SK-N-SH treated with all-trans-retinoic acid at 6 μM for 48 hours (cell line): ENCODE results near the gene POU2AF2.

Source experiments
- ATAC-seq: fragments of 200-7000 bp; cut with Tn5 transposase; 3 replicates; pipeline ENCODE4 v1.9.1; 2020; ENCODE audit warnings: mild to moderate bottlenecking, moderate library complexity
- ARNTL ChIP-seq: fragments of 450-650 bp; formaldehyde crosslinking; IDR thresholded peaks from 2 replicates; pipeline ENCODE4 v1.5.0; 2020; ENCODE audit warnings: low read depth, mild to moderate bottlenecking, moderate library complexity, borderline replicate concordance
- BACH2 ChIP-seq: fragments of 250-450 bp; sonication (Bioruptor Pico); IDR thresholded peaks from 2 replicates; pipeline ENCODE4 v1.9.0; 2021; ENCODE audit warnings: mild to moderate bottlenecking, borderline replicate concordance
- CSDC2 ChIP-seq: fragments of 250-450 bp; sonication (Bioruptor Pico); IDR thresholded peaks from 2 replicates; pipeline ENCODE4 v1.5.0; 2020; ENCODE audit warnings: mild to moderate bottlenecking, moderate library complexity
- ESRRG ChIP-seq: fragments of 250-450 bp; sonication (Bioruptor Pico); IDR thresholded peaks from 2 replicates; pipeline ENCODE4 v1.6.1; 2021; ENCODE audit warnings: mild to moderate bottlenecking
- GLIS3 ChIP-seq: fragments of 250-450 bp; sonication (Bioruptor Pico); IDR thresholded peaks from 2 replicates; pipeline ENCODE4 v1.5.0; 2020; ENCODE audit warnings: mild to moderate bottlenecking, moderate library complexity
- ISL1 ChIP-seq: fragments of 250-450 bp; sonication (Bioruptor Pico); IDR thresholded peaks from 2 replicates; pipeline ENCODE4 v2.1.2; 2022; ENCODE audit warnings: mild to moderate bottlenecking, moderate library complexity
- OSR1 ChIP-seq: fragments of 250-450 bp; sonication (Bioruptor Pico); IDR thresholded peaks from 2 replicates; pipeline ENCODE4 v1.8.0; 2022; ENCODE audit warnings: moderate library complexity, mild to moderate bottlenecking, inconsistent platforms
- PPARA ChIP-seq: fragments of 250-450 bp; sonication (Bioruptor Pico); IDR thresholded peaks from 2 replicates; pipeline ENCODE4 v1.5.0; 2020; ENCODE audit warnings: mild to moderate bottlenecking, borderline replicate concordance
- RARB ChIP-seq: fragments of 250-450 bp; sonication (Bioruptor Pico); IDR thresholded peaks from 2 replicates; pipeline ENCODE4 v1.8.0; 2021; ENCODE audit warnings: mild to moderate bottlenecking, moderate library complexity
- SNAI2 ChIP-seq: fragments of 250-450 bp; sonication (Bioruptor Pico); IDR thresholded peaks from 2 replicates; pipeline ENCODE4 v1.5.0; 2020; ENCODE audit warnings: mild to moderate bottlenecking, moderate library complexity
- TCF4 ChIP-seq: fragments of 250-450 bp; sonication (Bioruptor Pico); IDR thresholded peaks from 2 replicates; pipeline ENCODE4 v1.8.0; 2021; ENCODE audit warnings: mild to moderate bottlenecking, moderate library complexity, borderline replicate concordance
- TOX ChIP-seq: fragments of 250-450 bp; sonication (Bioruptor Pico); IDR thresholded peaks from 2 replicates; pipeline ENCODE4 v1.8.0; 2021; ENCODE audit warnings: mild to moderate bottlenecking, moderate library complexity, borderline replicate concordance
- ZC3H10 ChIP-seq: fragments of 250-450 bp; sonication (Bioruptor Pico); IDR thresholded peaks from 2 replicates; pipeline ENCODE4 v1.5.1; 2021; ENCODE audit warnings: mild to moderate bottlenecking, moderate library complexity
- ZFP3 ChIP-seq: fragments of 250-450 bp; sonication (Bioruptor Pico); IDR thresholded peaks from 2 replicates; pipeline ENCODE4 v1.5.0; 2020; ENCODE audit warnings: mild to moderate bottlenecking, moderate library complexity
- ZFP30 ChIP-seq: fragments of 450-650 bp; formaldehyde crosslinking; IDR thresholded peaks from 2 replicates; pipeline ENCODE4 v1.5.0; 2022; ENCODE audit warnings: mild to moderate bottlenecking, moderate library complexity
- ZNF565 ChIP-seq: fragments of 450-650 bp; formaldehyde crosslinking; conservative IDR thresholded peaks from 2 replicates; pipeline ENCODE4 v1.5.0; 2020; ENCODE audit warnings: low read depth, mild to moderate bottlenecking, moderate library complexity
- ZNF70 ChIP-seq: fragments of 450-650 bp; formaldehyde crosslinking; IDR thresholded peaks from 2 replicates; pipeline ENCODE4 v1.5.0; 2020; ENCODE audit warnings: mild to moderate bottlenecking, moderate library complexity
- ZNF8 ChIP-seq: fragments of 450-650 bp; formaldehyde crosslinking; IDR thresholded peaks from 2 replicates; pipeline ENCODE4 v1.5.0; 2020; ENCODE audit warnings: mild to moderate bottlenecking, moderate library complexity
- TF ChIP-seq, protein P1 (sequence below): fragments of 250-450 bp; sonication (Bioruptor Pico); IDR thresholded peaks from 2 replicates; pipeline ENCODE4 v1.5.1; 2020; ENCODE audit warnings: low read depth, mild to moderate bottlenecking, moderate library complexity
- TF ChIP-seq, protein P2 (sequence below): fragments of 250-450 bp; sonication (Bioruptor Pico); IDR thresholded peaks from 2 replicates; pipeline ENCODE4 v1.8.0; 2021; ENCODE audit warnings: low read depth, mild to moderate bottlenecking, moderate library complexity, borderline replicate concordance
- TF ChIP-seq, protein P3 (sequence below): fragments of 250-450 bp; sonication (Bioruptor Pico); IDR thresholded peaks from 2 replicates; pipeline ENCODE4 v1.5.1; 2021; ENCODE audit warnings: mild to moderate bottlenecking, moderate library complexity
- TF ChIP-seq, protein P4 (sequence below): fragments of 250-450 bp; sonication (Bioruptor Pico); IDR thresholded peaks from 2 replicates; pipeline ENCODE4 v1.5.0; 2020; ENCODE audit warnings: mild to moderate bottlenecking, moderate library complexity
- TF ChIP-seq, protein P5 (sequence below): fragments of 250-450 bp; sonication (Bioruptor Pico); IDR thresholded peaks from 2 replicates; pipeline ENCODE4 v1.8.0; 2020; ENCODE audit warnings: mild to moderate bottlenecking, moderate library complexity, borderline replicate concordance

The POU2AF2 gene

DNA sequence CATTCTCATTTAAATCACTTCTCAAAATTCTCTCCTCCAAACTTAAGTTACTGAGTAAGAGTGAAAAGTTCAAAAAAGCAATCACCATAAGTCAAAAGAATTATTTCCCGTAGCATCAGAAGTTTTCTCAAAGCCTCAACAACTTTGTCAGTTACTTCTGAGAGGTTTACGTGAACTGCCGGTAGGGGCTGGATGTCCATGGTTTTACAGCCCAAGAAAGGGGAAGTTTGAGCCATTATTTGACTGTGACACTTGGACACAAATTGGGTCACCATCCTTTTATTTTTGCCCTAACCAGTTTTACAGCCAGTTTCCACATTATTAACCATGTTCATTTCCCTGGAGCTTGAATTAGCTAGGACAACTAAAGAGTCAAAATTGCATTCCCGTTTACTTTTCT lies 60.4 kb downstream of the POU2AF2 start:
- no peak for ATAC-seq
- TF ChIP-seq, protein P1, sequence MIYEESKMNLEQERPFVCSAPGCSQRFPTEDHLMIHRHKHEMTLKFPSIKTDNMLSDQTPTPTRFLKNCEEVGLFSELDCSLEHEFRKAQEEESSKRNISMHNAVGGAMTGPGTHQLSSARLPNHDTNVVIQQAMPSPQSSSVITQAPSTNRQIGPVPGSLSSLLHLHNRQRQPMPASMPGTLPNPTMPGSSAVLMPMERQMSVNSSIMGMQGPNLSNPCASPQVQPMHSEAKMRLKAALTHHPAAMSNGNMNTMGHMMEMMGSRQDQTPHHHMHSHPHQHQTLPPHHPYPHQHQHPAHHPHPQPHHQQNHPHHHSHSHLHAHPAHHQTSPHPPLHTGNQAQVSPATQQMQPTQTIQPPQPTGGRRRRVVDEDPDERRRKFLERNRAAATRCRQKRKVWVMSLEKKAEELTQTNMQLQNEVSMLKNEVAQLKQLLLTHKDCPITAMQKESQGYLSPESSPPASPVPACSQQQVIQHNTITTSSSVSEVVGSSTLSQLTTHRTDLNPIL (CRISPR knock-in tag), result no peak
- TF ChIP-seq RARB (CRISPR knock-in tag) (no peak), ZC3H10 (CRISPR knock-in tag) (no peak), ZFP30 (CRISPR knock-in tag) (no peak), ZNF70 (CRISPR knock-in tag) (no peak), ARNTL (CRISPR knock-in tag) (no peak), SNAI2 (CRISPR knock-in tag) (no peak), ZNF8 (CRISPR knock-in tag) (no peak), BACH2 (no peak), PPARA (CRISPR knock-in tag) (no peak), TCF4 (CRISPR knock-in tag) (no peak), ZNF565 (CRISPR knock-in tag) (no peak), CSDC2 (CRISPR knock-in tag) (no peak), ZFP3 (CRISPR knock-in tag) (no peak), ESRRG (CRISPR knock-in tag) (no peak), TOX (no peak), OSR1 (no peak)
- TF ChIP-seq, protein P2, sequence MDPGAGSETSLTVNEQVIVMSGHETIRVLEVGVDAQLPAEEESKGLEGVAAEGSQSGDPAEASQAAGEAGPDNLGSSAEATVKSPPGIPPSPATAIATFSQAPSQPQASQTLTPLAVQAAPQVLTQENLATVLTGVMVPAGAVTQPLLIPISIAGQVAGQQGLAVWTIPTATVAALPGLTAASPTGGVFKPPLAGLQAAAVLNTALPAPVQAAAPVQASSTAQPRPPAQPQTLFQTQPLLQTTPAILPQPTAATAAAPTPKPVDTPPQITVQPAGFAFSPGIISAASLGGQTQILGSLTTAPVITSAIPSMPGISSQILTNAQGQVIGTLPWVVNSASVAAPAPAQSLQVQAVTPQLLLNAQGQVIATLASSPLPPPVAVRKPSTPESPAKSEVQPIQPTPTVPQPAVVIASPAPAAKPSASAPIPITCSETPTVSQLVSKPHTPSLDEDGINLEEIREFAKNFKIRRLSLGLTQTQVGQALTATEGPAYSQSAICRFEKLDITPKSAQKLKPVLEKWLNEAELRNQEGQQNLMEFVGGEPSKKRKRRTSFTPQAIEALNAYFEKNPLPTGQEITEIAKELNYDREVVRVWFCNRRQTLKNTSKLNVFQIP, result no peak
- TF ChIP-seq, protein P3, sequence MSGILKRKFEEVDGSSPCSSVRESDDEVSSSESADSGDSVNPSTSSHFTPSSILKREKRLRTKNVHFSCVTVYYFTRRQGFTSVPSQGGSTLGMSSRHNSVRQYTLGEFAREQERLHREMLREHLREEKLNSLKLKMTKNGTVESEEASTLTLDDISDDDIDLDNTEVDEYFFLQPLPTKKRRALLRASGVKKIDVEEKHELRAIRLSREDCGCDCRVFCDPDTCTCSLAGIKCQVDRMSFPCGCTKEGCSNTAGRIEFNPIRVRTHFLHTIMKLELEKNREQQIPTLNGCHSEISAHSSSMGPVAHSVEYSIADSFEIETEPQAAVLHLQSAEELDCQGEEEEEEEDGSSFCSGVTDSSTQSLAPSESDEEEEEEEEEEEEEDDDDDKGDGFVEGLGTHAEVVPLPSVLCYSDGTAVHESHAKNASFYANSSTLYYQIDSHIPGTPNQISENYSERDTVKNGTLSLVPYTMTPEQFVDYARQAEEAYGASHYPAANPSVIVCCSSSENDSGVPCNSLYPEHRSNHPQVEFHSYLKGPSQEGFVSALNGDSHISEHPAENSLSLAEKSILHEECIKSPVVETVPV (CRISPR knock-in tag), result no peak

DNA sequence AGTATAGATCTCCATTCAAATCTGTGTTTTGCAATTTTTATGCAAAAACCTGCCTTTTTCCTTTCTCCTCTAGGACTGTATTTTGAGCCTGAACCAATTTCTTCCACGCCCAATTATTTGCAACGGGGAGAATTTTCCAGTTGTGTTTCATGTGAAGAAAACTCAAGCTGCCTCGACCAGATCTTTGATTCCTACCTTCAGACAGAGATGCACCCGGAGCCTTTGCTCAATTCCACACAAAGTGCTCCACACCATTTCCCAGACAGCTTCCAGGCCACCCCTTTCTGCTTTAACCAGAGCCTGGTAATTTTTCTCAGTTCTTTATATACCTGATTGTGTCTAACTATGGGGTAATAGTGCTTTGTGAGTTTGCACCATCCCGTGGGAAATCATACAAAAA lies 60.8 kb downstream of the POU2AF2 start:
- no peak for ATAC-seq
- TF ChIP-seq GLIS3 (CRISPR knock-in tag) (no peak), ESRRG (CRISPR knock-in tag) (no peak), ZFP3 (CRISPR knock-in tag) (no peak), SNAI2 (CRISPR knock-in tag) (no peak), CSDC2 (CRISPR knock-in tag) (no peak), TOX (no peak), ZNF70 (CRISPR knock-in tag) (no peak), ZNF8 (CRISPR knock-in tag) (no peak), ISL1 (CRISPR knock-in tag) (no peak), ZC3H10 (CRISPR knock-in tag) (no peak), TCF4 (CRISPR knock-in tag) (no peak), ZFP30 (CRISPR knock-in tag) (no peak), OSR1 (no peak)
- TF ChIP-seq, protein P1 (CRISPR knock-in tag), result no peak
- TF ChIP-seq, protein P4, sequence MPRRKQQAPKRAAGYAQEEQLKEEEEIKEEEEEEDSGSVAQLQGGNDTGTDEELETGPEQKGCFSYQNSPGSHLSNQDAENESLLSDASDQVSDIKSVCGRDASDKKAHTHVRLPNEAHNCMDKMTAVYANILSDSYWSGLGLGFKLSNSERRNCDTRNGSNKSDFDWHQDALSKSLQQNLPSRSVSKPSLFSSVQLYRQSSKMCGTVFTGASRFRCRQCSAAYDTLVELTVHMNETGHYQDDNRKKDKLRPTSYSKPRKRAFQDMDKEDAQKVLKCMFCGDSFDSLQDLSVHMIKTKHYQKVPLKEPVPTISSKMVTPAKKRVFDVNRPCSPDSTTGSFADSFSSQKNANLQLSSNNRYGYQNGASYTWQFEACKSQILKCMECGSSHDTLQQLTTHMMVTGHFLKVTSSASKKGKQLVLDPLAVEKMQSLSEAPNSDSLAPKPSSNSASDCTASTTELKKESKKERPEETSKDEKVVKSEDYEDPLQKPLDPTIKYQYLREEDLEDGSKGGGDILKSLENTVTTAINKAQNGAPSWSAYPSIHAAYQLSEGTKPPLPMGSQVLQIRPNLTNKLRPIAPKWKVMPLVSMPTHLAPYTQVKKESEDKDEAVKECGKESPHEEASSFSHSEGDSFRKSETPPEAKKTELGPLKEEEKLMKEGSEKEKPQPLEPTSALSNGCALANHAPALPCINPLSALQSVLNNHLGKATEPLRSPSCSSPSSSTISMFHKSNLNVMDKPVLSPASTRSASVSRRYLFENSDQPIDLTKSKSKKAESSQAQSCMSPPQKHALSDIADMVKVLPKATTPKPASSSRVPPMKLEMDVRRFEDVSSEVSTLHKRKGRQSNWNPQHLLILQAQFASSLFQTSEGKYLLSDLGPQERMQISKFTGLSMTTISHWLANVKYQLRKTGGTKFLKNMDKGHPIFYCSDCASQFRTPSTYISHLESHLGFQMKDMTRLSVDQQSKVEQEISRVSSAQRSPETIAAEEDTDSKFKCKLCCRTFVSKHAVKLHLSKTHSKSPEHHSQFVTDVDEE (CRISPR knock-in tag), result no peak
- TF ChIP-seq, protein P2, result no peak
- TF ChIP-seq, protein P3 (CRISPR knock-in tag), result no peak
- TF ChIP-seq, protein P5, sequence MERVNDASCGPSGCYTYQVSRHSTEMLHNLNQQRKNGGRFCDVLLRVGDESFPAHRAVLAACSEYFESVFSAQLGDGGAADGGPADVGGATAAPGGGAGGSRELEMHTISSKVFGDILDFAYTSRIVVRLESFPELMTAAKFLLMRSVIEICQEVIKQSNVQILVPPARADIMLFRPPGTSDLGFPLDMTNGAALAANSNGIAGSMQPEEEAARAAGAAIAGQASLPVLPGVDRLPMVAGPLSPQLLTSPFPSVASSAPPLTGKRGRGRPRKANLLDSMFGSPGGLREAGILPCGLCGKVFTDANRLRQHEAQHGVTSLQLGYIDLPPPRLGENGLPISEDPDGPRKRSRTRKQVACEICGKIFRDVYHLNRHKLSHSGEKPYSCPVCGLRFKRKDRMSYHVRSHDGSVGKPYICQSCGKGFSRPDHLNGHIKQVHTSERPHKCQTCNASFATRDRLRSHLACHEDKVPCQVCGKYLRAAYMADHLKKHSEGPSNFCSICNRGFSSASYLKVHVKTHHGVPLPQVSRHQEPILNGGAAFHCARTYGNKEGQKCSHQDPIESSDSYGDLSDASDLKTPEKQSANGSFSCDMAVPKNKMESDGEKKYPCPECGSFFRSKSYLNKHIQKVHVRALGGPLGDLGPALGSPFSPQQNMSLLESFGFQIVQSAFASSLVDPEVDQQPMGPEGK (CRISPR knock-in tag), result no peak
